Chondrocyte (in vitro differentiated cells): Measurements from ENCODE around the gene PRR5L. TPM values are rescaled to one million over a fixed set of nuclear protein-coding genes. Genes with fewer than 3 reads are reported as not detected.
A peak's percentile ranks its signal among the peaks of the same experiment; 100 is the strongest.

ENCODE experiments used
- DNase-seq: peaks from one replicate; pipeline ENCODE4 v3.0.0; 2021; ENCODE audit warnings: mixed read lengths, low spot score
- H3K27ac Mint-ChIP-seq: one replicate; pipeline ENCODE4 v1.8.0; 2021; ENCODE audit warnings: mild to moderate bottlenecking, moderate library complexity, mixed read lengths; ENCODE audit not compliant: unreplicated experiment
- H3K27me3 Mint-ChIP-seq: 2 replicates; pipeline ENCODE4 v1.8.0; 2021; ENCODE audit warnings: low read depth, mixed read lengths
- H3K36me3 Mint-ChIP-seq: 2 replicates; pipeline ENCODE4 v1.8.0; 2021; ENCODE audit warnings: low read depth, mixed read lengths
- H3K4me1 Mint-ChIP-seq: 2 replicates; pipeline ENCODE4 v1.8.0; 2021; ENCODE audit warnings: low read depth, mild to moderate bottlenecking, mixed read lengths
- H3K4me3 Mint-ChIP-seq: one replicate; pipeline ENCODE4 v1.8.0; 2021; ENCODE audit warnings: mild to moderate bottlenecking, moderate library complexity, mixed read lengths; ENCODE audit not compliant: unreplicated experiment
- H3K9me3 Mint-ChIP-seq: 2 replicates; pipeline ENCODE4 v1.8.0; 2021; ENCODE audit warnings: low read depth, mixed read lengths
- total RNA-seq: library from RNA; stranded (reverse); gene quantifications from 3 replicates; pipeline ENCODE4 v1.2.1, GENCODE V29; 2021
- TF ChIP-seq, protein P1 (sequence below): fragments of 200-600 bp; sonication (generic); IDR thresholded peaks from 2 replicates; pipeline ENCODE4 v1.5.0; 2021; ENCODE audit warnings: antibody characterized with exemption, mild to moderate bottlenecking, moderate library complexity

The PRR5L gene
- total RNA-seq, 1 donor from 2014 or later, result 50.7 TPM

DNA sequence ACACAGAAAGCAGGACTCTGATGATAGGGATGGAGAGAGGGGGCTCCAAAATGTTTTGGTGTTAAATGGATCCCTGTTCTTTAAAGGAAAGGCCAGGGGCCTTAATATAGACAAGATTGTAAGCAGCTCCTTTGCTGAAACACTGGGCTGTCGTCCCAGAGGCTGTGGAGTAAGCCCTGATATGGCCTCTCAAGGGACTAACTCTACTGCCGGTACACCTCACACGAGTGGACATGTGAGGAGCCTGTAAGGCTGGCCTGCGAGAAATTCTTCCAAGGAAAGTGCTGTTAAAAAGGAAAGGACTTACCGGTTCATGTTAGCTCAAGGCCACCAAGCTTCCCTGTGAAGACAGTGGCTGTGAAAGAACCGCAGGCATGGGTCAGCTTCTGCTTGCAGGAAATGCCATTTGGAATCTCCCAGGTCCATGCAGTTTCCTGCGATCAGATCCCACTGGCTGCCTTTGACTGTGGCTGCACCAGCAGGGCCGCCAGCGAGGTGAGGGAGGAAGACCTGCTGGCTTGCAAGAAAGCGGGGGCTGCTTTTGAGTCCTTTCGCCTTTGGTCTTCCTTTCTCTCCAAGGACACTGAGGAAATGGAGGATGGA, 106.6 kb downstream of the PRR5L start:
- TF ChIP-seq, protein P1, sequence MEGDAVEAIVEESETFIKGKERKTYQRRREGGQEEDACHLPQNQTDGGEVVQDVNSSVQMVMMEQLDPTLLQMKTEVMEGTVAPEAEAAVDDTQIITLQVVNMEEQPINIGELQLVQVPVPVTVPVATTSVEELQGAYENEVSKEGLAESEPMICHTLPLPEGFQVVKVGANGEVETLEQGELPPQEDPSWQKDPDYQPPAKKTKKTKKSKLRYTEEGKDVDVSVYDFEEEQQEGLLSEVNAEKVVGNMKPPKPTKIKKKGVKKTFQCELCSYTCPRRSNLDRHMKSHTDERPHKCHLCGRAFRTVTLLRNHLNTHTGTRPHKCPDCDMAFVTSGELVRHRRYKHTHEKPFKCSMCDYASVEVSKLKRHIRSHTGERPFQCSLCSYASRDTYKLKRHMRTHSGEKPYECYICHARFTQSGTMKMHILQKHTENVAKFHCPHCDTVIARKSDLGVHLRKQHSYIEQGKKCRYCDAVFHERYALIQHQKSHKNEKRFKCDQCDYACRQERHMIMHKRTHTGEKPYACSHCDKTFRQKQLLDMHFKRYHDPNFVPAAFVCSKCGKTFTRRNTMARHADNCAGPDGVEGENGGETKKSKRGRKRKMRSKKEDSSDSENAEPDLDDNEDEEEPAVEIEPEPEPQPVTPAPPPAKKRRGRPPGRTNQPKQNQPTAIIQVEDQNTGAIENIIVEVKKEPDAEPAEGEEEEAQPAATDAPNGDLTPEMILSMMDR, result no peak
- no peak overlapping the region for H3K27ac Mint-ChIP-seq

DNA sequence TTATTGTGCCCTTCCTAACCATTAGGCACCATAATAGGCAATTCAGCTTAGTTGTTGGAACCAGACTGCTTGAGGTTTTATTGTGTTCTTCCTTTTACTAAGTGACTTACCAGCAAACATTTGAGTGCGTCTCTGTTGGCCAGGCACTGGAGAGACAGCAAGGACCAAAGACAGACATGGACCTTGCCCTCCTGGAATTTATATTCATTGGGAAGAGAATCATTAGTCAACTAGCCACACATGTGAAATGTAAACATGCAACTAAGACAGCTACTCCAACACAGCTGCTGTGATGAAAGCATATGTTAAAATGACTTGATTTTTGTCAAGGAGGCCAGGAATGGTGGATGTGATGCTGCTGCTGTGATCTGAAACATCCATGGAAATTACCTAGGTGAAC, 107.6 kb downstream of the PRR5L start:
- Mint-ChIP-seq H3K4me3 (no peak overlapping the region), H3K36me3 (peaks cover 51% of the 10 kb centered on the region), H3K27ac (no peak overlapping the region), H3K9me3 (no peaks in the 10 kb centered on the region), H3K4me1 (peaks cover 22% of the 10 kb centered on the region), H3K27me3 (no peaks in the 10 kb centered on the region)
- DNase-seq, result no peak
- TF ChIP-seq, protein P1, result no peak

More for the DNA sequence above, 106.6 kb downstream of the PRR5L start:
- Mint-ChIP-seq H3K4me1 (peaks cover 15% of the 10 kb centered on the region), H3K36me3 (peaks cover 57% of the 10 kb centered on the region), H3K9me3 (no peaks in the 10 kb centered on the region), H3K27me3 (no peaks in the 10 kb centered on the region), H3K4me3 (no peak overlapping the region)
- no peak for DNase-seq

DNA sequence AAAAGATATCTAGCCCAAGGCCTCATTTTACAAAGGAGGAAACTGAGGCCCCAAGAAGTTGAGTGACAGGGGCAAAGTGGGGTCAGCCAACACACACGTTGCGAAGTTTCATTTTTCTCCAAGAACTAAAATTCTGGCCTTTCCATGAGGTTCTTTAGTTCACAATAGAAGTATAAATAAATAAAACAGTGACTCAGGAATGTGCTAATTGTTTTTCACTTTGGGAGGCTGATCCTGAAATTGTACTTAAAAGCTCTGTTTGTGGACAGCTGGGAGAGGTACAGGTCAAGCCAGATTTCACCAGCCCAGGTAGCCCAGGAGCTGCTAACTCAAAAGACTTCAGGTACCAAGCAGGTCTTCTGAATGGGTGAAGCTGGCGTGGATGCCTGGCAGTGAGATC, 108.7 kb downstream of the PRR5L start:
- no peak overlapping the region for H3K27ac Mint-ChIP-seq
- no peak overlapping the region for H3K4me3 Mint-ChIP-seq
- TF ChIP-seq, protein P1, result no peak
- no peaks in the 10 kb centered on the region for H3K27me3 Mint-ChIP-seq
- H3K9me3 Mint-ChIP-seq, result no peaks in the 10 kb centered on the region
- peaks cover 48% of the 10 kb centered on the region for H3K36me3 Mint-ChIP-seq
- DNase-seq, result no peak
- H3K4me1 Mint-ChIP-seq, result peaks cover 32% of the 10 kb centered on the region

DNA sequence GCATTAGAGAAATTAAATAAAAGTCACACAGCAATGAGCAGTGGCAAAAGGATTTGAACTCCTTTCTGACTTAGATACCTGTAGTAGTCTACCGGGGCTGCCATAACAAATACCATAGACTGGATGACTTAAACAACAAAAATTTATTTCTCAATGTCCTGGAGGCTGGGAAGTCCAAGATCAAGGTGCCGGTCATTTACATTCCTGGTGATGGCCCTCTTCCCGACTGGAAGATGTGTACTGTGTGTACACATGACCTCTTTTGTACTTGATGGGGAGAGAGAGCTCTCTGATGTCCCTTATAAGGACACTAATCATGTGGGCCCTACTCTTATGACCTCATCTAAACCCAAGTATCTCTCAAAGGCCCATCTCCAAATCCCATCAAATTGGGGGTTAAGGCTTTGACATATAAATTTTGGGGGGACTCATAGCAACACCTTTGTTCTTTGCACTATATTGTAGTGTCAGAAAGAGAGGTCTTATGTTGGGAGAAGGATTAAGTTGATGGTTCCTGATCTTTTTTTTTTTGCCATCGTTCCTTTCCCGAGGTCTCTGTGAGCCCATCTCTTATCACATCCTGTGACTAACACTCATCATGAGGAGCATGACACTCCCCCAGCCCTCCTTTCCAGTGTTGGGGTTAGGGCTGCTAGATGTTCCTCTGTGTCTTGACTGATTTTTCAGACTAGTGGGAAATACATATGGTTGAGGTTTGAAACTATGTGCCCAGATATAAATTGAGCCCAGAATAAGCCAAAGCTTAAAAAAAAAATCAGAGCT, 109.7 kb downstream of the PRR5L start:
- TF ChIP-seq, protein P1, result no peak
- Mint-ChIP-seq H3K36me3 (peaks cover 43% of the 10 kb centered on the region), H3K4me3 (no peak overlapping the region)

DNA sequence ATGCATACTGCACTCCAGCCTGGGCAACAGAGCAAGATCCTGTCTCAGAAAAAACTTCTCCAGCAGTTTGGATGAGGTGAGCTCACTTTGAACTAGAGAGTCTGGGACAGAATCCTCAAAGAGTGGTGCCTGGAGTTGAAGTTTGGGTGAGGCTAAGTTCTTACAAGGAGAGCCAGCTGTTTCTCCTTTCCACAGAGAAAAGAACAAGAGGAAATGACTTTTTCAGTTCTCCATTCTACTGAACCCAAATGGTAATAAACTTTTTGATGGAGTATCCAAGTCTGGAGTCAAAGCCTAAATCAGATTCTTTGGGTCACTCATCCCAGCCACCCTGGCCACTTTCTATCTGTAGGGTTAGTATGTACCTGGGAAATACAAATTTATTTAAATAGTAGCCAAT, 111.3 kb downstream of the PRR5L start:
- no peak overlapping the region for H3K4me3 Mint-ChIP-seq
- peak overlapping the region; percentile 12 for H3K27ac Mint-ChIP-seq
- H3K36me3 Mint-ChIP-seq, result peaks cover 33% of the 10 kb centered on the region
- DNase-seq, result no peak
- no peaks in the 10 kb centered on the region for H3K9me3 Mint-ChIP-seq
- peaks cover 53% of the 10 kb centered on the region for H3K4me1 Mint-ChIP-seq
- H3K27me3 Mint-ChIP-seq, result no peaks in the 10 kb centered on the region
- TF ChIP-seq, protein P1, result no peak

More for the DNA sequence above, 109.7 kb downstream of the PRR5L start:
- peaks cover 39% of the 10 kb centered on the region for H3K4me1 Mint-ChIP-seq
- no peaks in the 10 kb centered on the region for H3K9me3 Mint-ChIP-seq
- peak overlapping the region; percentile 17 for H3K27ac Mint-ChIP-seq
- no peak for DNase-seq
- no peaks in the 10 kb centered on the region for H3K27me3 Mint-ChIP-seq
